ENCODE results near the gene P2RX2.

P2RX2 gene

GRCh38 chr12:132661972-132662371, 43.4 kb downstream of the P2RX2 start:
- DNase-seq (ENCODE audit: low read depth in 3 of 3), result no peak

GRCh38 chr12:132662901-132663755, 44.6 kb downstream of the P2RX2 start:
- no peak for DNase-seq (ENCODE audit: low read depth in 3 of 3)

GRCh38 chr12:132664206-132665148, 45.9 kb downstream of the P2RX2 start:
- no peak for DNase-seq (ENCODE audit: low read depth in 3 of 3)

GRCh38 chr12:132665149-132665491, 46.5 kb downstream of the P2RX2 start:
- DNase-seq (ENCODE audit: low read depth in 3 of 3), result no peak

GRCh38 chr12:132665794-132666193, 47.2 kb downstream of the P2RX2 start:
- no peak for DNase-seq (ENCODE audit: low read depth in 3 of 3)

GRCh38 chr12:132668191-132669088, 49.9 kb downstream of the P2RX2 start:
- no peak for DNase-seq (ENCODE audit: low read depth in 3 of 3)

GRCh38 chr12:132669166-132669879, 50.7 kb downstream of the P2RX2 start:
- DNase-seq (ENCODE audit: low read depth in 3 of 3), result no peak
